NAMALWA (cell line): ENCODE data around the gene NOL4L.
A peak's percentile ranks its signal among the peaks of the same experiment; 100 is the strongest.

ENCODE experiments used
- DNase-seq: peaks from one replicate; pipeline ENCODE4 v3.0.0-alpha.2; 2015; ENCODE audit warnings: low spot score

Gene NOL4L

DNA sequence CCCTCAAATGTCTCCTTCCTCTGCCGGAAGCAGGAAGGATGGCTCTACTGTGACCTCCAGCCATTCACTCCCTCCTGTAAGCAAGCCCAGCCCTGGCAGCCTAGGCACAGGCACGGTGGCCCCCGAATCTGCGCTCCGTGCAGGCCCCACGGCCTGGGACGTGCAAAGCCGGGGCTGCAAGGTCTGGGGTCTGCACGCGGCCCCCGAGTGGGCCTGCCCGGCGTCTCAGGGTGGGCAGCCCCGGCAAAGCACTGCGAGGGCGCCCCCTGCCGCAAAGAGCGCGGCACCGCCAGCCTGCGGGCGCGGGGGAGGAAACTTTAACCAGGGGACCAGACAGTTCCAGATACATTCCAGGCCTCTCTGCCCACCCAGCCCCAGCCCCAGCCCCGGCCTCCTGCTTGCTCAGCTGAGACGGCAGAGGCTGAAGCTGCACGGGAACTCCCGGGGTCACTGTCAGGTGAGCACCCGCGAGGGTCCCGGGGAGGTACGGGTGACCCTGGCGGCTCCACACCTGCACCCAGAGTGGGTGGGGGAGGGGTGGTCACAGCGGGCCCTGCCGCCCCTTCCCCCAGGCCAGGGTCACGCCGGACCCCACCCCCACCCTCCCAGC is 128.2 kb downstream of the NOL4L start:
- peak; percentile 64 for DNase-seq

DNA sequence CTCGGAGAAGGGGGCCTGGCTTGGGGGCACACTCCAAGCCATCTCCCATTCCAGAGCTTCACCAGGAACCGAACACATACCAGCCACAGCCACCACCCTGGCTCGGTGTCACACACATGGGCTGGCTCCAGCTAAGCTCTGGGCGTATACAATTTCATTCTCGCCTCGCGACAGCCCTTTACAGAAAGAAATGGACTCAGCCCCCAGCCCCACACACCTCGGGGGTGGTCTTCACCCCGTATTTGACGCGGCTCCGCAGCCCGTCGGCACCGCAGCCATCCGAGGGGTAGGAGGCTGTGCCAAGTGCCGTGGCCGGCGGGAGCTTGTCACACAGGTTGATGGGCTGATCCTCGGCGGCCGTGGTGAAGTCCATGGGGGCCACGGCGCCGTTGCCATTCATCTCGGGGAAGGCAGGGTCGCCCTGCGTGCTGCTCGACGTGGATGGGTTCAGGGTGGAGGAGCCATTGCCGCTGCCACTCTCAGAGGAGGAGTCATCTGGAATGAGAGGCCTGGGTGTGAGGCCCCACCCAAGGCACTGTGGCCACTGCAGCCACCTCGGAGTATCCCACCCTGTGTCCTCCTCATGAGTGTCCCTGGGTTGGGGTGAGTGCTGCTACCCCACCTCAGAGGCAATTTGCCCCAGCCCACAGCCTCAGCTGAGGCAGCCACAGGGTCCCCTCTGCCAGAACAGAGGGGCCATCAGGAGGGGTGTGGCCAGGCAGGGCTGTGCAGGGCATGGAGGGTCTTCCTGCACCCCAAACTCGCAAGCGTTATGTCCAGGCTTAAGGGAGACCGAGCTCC is 129.0 kb downstream of the NOL4L start:
- DNase-seq = no peak

- DNase-seq = no peak
Measured at GRCh38 chr20:32455171-32455900, 129.8 kb downstream of the NOL4L start.

DNA sequence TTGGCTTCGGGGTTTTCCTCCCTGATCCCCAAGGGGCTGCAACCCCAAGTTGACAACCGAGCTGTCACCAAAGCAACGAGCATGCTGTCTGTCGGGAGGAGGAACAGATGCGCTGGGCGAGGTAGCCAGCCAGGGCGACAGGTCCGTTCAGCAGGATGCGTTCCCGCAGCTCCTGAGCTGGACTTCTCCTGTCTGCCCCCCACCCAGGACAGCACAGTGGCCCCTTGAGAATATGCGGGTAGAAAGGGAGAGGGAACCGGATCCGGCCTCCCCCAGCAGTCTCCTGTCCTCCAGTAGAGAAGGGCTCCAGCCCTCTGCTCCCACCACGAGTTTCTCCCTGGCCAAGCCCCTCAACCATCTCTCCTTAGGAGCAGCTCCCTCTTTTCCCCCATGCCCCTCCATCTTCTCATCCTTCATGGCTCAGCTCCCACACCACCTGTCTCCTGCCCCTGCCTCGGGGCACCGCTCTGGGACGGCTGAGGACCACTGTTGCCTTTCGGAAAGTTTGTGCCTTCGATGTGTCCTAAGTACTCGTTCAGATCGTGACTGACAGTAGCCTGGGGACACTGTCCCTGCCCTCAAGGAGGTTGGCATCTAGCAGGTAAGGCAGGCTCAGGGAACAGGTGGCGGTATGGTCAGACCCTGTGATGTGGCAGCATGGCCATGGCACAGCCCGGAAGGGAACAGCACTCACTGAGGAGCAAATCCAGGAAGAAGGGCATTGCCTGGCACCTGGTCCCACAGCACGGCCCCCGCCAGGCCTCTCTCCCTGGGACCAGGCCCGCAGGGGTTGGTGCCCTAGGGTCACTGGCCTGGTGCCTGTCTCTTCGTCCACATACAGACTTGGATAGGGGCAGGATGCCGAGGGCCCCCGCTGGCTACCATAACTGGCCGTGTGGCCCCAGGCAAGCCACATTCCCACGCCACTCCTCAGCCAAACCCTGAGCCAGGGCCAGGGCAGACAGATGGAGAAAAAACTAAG is 130.7 kb downstream of the NOL4L start:
- DNase-seq = no peak

DNA sequence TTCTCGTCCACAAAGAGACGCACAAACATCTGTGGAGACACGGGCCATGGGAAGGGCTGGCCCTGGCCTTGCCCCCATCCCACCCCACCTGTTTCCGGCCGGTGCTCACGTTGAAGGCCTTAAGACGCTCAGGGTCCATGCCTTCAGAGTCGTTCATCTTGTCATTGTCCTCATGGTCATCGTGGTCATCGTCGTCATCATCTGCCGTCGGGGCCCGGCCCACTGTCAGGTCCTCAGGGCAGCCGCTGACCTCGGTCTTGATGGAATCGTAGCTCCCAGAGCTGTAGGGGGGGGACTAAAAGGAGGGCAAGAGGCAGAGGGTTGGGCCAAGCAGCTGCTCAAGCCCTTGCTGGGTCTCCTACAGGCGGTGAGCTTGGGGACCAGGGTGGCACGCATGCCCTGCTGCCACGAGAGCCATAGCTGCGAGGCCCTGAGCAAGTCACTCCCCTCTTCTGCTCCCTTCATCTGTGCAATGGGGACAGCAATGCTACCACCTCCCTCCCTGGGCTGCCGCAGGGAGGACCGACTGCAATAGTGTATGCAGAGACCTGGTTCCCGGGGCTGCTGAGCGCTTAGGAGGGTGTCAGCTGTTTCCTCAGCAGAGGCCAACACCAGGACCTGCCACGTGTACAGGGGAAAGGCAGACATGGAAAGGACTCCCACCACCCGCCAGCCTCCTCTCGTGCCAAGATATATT is 131.5 kb downstream of the NOL4L start:
- no peak for DNase-seq

- no peak for DNase-seq
Measured at GRCh38 chr20:32452776-32453466, 132.2 kb downstream of the NOL4L start.

- no peak for DNase-seq
Measured at GRCh38 chr20:32451682-32452461, 133.3 kb downstream of the NOL4L start.

GRCh38 chr20:32451340-32451681 is 133.8 kb downstream of the NOL4L start:
- DNase-seq = no peak

- no peak for DNase-seq
Measured at GRCh38 chr20:32450484-32451061, 134.6 kb downstream of the NOL4L start.

DNA sequence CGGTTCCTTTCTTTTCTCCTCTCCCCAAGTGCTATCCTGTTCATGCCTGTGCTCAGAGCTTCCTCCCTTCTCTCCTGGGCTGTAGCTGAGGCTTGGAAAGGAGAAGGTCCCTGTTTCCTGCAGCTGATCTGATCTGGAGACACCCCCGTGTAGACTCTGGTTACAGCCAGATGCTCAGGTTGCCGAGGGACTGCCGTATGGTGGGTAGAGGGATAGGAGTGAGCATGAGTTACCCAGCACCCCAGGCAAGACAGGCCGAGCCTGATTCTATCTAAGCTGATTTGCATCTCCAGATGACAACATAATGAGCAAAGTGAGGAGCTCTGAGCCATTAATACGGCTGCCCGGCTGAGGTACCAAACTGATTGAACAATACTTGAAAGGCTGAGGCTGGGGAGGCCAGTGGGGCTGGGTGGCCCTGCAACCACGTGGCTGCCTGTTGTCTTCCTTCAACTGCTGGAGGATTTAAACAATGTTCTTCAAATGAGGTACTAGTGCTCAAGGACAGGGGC is 135.2 kb downstream of the NOL4L start:
- DNase-seq = peak; percentile 34

DNA sequence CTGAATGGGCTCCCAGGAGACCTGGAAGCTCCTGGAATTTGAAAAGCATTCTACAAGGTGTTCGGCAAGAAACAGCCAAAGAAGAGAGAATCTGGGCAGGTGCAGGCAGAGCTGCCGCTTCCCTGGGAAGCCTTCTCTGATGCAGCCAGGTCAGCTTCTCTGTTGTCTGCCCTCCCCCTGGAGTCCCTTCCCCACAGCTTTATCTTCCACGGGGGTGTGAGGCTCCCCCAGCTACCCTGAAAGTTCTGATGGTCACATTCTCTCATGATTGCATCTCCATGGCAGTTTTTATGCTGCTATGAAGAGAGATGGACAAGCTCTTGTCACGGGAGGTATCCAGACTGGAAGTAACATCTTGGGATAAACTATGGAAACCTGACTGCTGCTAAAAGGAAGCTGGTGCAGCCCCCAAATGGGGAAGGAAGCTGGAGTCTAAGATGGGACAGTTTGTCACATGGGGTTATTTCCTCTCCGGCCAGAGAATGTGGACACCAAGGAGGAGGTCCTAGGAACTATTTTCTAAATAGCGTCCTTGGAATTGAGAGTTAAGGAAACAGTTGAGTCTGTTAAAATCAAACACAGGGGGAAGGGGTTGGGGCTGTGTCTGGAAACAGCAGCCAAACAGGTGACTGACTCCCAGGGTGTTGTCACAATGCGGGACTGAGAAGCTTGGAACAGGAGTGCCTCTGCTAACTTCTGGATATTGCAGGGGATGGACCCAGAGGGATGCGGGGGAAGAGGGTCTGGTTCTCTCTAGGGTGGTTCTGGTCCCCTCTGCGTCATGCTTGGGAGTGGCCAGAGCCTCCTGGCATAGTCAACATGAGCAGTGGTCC is 135.9 kb downstream of the NOL4L start:
- no peak for DNase-seq

- no peak for DNase-seq
Measured at GRCh38 chr20:32448306-32449056, 136.7 kb downstream of the NOL4L start.

- no peak for DNase-seq
Measured at GRCh38 chr20:32447136-32448027, 137.8 kb downstream of the NOL4L start.

- DNase-seq = no peak
Measured at GRCh38 chr20:32446301-32447100, 138.6 kb downstream of the NOL4L start.

- no peak for DNase-seq
Measured at GRCh38 chr20:32445539-32446273, 139.4 kb downstream of the NOL4L start.
